ENCODE results near the gene ELMO3. TPM values are rescaled to one million over a fixed set of nuclear protein-coding genes. Genes with fewer than 3 reads are reported as not detected.
A peak's percentile ranks its signal among the peaks of the same experiment; 100 is the strongest.

The ELMO3 gene
- total and polyA plus RNA-seq, 4 donors, result 6.5 to 22.5 (median 15.5) TPM

- no peak overlapping the region for H3K4me3 ChIP-seq
- 83 to 85% methylated on average over 4 of the region's 4 CpGs for WGBS, 2 donors
- ATAC-seq (ENCODE audit: insufficient read depth, low FRiP score), result no peak
These were observed 10.6 kb upstream of the ELMO3 start for GRCh38 chr16:67188323-67188722.

GRCh38 chr16:67188798-67189197 is 10.1 kb upstream of the ELMO3 start:
- TF ChIP-seq CTCF (IDR thresholded peaks at IDR 0.05; ENCODE audit: control extremely low read depth, extremely low read depth), result no peak
- H3K27me3 ChIP-seq (ENCODE audit: control insufficient read depth in 3 of 3, insufficient read depth in 3 of 3, low read length in 2 of 3), result no peaks in the 10 kb centered on the region
- H3K9ac ChIP-seq (ENCODE audit: insufficient read depth in 1 of 2, low read length in 2 of 2), result no peak overlapping the region
- DNase-seq (no peak), ATAC-seq (ENCODE audit: insufficient read depth, low FRiP score) (no peak)
- H3K4me3 ChIP-seq, result no peak overlapping the region
- peaks cover 0 to 1% (median 0%) of the 10 kb centered on the region in 4 donors for H3K36me3 ChIP-seq (ENCODE audit: control insufficient read depth in 4 of 4, insufficient read depth in 4 of 4, low read length in 4 of 4)
- H3K9me3 ChIP-seq (ENCODE audit: control insufficient read depth in 4 of 4, insufficient read depth in 3 of 4, low read length in 3 of 4), result no peaks in the 10 kb centered on the region
- no peak overlapping the region for H3K27ac ChIP-seq (ENCODE audit: low read depth in 1 of 2, low read length in 1 of 2)
- WGBS, 2 donors, result 92 to 98% methylated on average over 15 of the region's 15 CpGs
- H3K4me1 ChIP-seq (ENCODE audit: control insufficient read depth in 5 of 5, insufficient read depth in 5 of 5, low read length in 5 of 5), result peaks cover 8 to 41% (median 18%) of the 10 kb centered on the region in 5 donors

More at GRCh38 chr16:67188323-67188722, 10.6 kb upstream of the ELMO3 start:
- TF ChIP-seq CTCF (IDR thresholded peaks at IDR 0.05; ENCODE audit: control extremely low read depth, extremely low read depth), result no peak
- no peaks in the 10 kb centered on the region for H3K27me3 ChIP-seq (ENCODE audit: control insufficient read depth in 3 of 3, insufficient read depth in 3 of 3, low read length in 2 of 3)
- H3K9me3 ChIP-seq (ENCODE audit: control insufficient read depth in 4 of 4, insufficient read depth in 3 of 4, low read length in 3 of 4), result no peaks in the 10 kb centered on the region
- H3K36me3 ChIP-seq (ENCODE audit: control insufficient read depth in 4 of 4, insufficient read depth in 4 of 4, low read length in 4 of 4), result no peaks in the 10 kb centered on the region
- peaks cover 8 to 38% (median 18%) of the 10 kb centered on the region in 5 donors for H3K4me1 ChIP-seq (ENCODE audit: control insufficient read depth in 5 of 5, insufficient read depth in 5 of 5, low read length in 5 of 5)
- no peak overlapping the region for H3K9ac ChIP-seq (ENCODE audit: insufficient read depth in 1 of 2, low read length in 2 of 2)
- no peak overlapping the region for H3K27ac ChIP-seq (ENCODE audit: low read depth in 1 of 2, low read length in 1 of 2)
- no peak for DNase-seq

DNA sequence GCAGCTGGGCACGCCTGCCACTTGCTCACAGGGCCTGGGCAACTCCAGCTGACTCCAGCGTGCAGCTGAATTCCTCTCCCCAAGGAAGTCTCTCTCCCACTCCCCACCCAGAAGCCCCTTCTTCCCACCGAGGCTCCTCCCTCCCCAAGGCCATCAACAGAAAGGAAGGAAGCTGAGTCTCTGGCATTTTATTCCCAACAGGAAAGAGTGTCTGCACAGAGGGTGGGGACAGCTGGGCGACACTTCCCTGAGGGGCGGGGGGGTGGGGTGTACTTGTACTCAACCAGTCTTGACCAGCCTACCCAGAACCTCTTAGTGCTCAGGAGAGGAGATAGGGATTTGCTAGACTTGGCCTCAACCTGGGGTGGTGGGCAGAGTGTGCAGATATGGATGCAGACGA is 8.9 kb upstream of the ELMO3 start, which contains the start of gene EXOC3L1:
Gene EXOC3L1 (minus strand): TSS at position 96 of the 400 bp plus-strand sequence. CDS start 460 bp downstream, outside the sequence.
- peak in 1 of 3 donors; percentile 22 for DNase-seq
- Histone ChIP-seq H3K4me1 (ENCODE audit: control insufficient read depth in 5 of 5, insufficient read depth in 5 of 5, low read length in 5 of 5) (peaks cover 8 to 33% (median 18%) of the 10 kb centered on the region in 5 donors), H3K36me3 (ENCODE audit: control insufficient read depth in 4 of 4, insufficient read depth in 4 of 4, low read length in 4 of 4) (peaks cover 6 to 11% (median 10%) of the 10 kb centered on the region in 4 donors), H3K4me3 (peak within 1 kb of the TSS; percentile 45), H3K27me3 (ENCODE audit: control insufficient read depth in 3 of 3, insufficient read depth in 3 of 3, low read length in 2 of 3) (no peaks in the 10 kb centered on the region), H3K9ac (ENCODE audit: insufficient read depth in 1 of 2, low read length in 2 of 2) (no peak within 1 kb of the TSS), H3K9me3 (ENCODE audit: control insufficient read depth in 4 of 4, insufficient read depth in 3 of 4, low read length in 3 of 4) (no peaks in the 10 kb centered on the region), H3K27ac (ENCODE audit: low read depth in 1 of 2, low read length in 1 of 2) (peak within 1 kb of the TSS in 1 of 2 donors; percentile 56)
- no peak for TF ChIP-seq CTCF (IDR thresholded peaks at IDR 0.05; ENCODE audit: control extremely low read depth, extremely low read depth)
- WGBS, 2 donors, result 33 to 42% methylated on average over 6 of the region's 6 CpGs
- ATAC-seq (ENCODE audit: insufficient read depth, low FRiP score), result no peak

Data from lung (tissue), 12 donors.